HepG2 (cell line): ENCODE measurements around the gene SYNDIG1. TPM values are rescaled to one million over a fixed set of nuclear protein-coding genes. Genes with fewer than 3 reads are reported as not detected.
A peak's percentile ranks its signal among the peaks of the same experiment; 100 is the strongest.

Experiments used
- ATAC-seq: fragments of 200-7000 bp; cut with Tn5 transposase; 3 replicates; pipeline ENCODE4 v1.9.1; 2020; ENCODE audit warnings: mild to moderate bottlenecking, moderate library complexity
- BruUV-seq: library from RNA; stranded (reverse); fragments of 400-500 nt; replicated peaks from 2 replicates; lab custom pipeline; 2021; lab: Mats Ljungman, UMichigan
- CTCF ChIA-PET: fragments of 300-600 bp; formaldehyde crosslinking; extraction: SDS; loops from one replicate; lab custom pipeline; 2021; ENCODE audit warnings: low total read pairs, inconsistent platforms, low intra/inter-chr PET ratio; lab: Yijun Ruan, JAX
- POLR2A ChIA-PET: fragments of 350-600 bp; sonication (Branson Sonifier 250); formaldehyde crosslinking; loops from one replicate; lab custom pipeline; 2020; ENCODE audit warnings: antibody characterized with exemption, inconsistent platforms; lab: Yijun Ruan, JAX
- DNase-seq: peaks from one replicate; pipeline ENCODE4 v3.0.0-alpha.2; 2015; ENCODE audit warnings: low spot score
- FAIRE-seq: peaks from 3 replicates; lab custom pipeline; 2011; peaks lifted over from hg19 to GRCh38; lab: Jason Lieb, UNC
- H2AFZ ChIP-seq: one replicate; pipeline ENCODE4 v1.6.1; 2011; ENCODE audit warnings: low read length, inconsistent platforms
- H3K27ac ChIP-seq: fragments of 300-600 bp; 3 replicates; pipeline ENCODE4 v1.8.0; 2011; ENCODE audit warnings: mixed run types, mild to moderate bottlenecking, mixed read lengths, low read length, inconsistent platforms; ENCODE audit not compliant: insufficient read depth; ENCODE audit errors: extremely low read length
- H3K27me3 ChIP-seq, 2 experiments: fragments of 200-600 bp in 1 of 2; 2 replicates in 1 of 2; 3 replicates in 1 of 2; pipeline versions ENCODE4 v1.6.0 to v1.8.0; 2011; ENCODE audit warnings: low read length in 2 of 2, mild to moderate bottlenecking in 2 of 2, moderate library complexity in 2 of 2, inconsistent platforms in 1 of 2; ENCODE audit not compliant: insufficient read depth in 2 of 2, control insufficient read depth in 1 of 2
- H3K36me3 ChIP-seq, 2 experiments: fragments of 200-600 bp in 1 of 2; replicated peaks in 1 of 2; 2 replicates in 1 of 2; 3 replicates in 1 of 2; pipeline versions ENCODE4 v1.5.1 to v1.8.0; 2011; ENCODE audit warnings: low read length in 2 of 2, inconsistent platforms in 1 of 2; ENCODE audit not compliant: insufficient read depth in 2 of 2, control insufficient read depth in 1 of 2
- H3K4me1 ChIP-seq: 2 replicates; pipeline ENCODE4 v1.5.1; 2012; ENCODE audit warnings: low read length, inconsistent platforms; ENCODE audit not compliant: insufficient read depth
- H3K4me2 ChIP-seq: 2 replicates; pipeline ENCODE4 v1.6.0; 2011; ENCODE audit warnings: low read depth, low read length, inconsistent platforms
- H3K4me3 ChIP-seq, 3 experiments: fragments of 200-600 bp in 1 of 3; sonication (generic), shearing (Covaris generic) in 1 of 3; replicated peaks in 1 of 3; 2 replicates each; pipeline ENCODE4 v1.5.1; 2011 to 2016; ENCODE audit warnings: low read length in 3 of 3, inconsistent platforms in 2 of 3, low read depth in 2 of 3, mild to moderate bottlenecking in 2 of 3, control low read depth in 1 of 3, mixed read lengths in 1 of 3; ENCODE audit not compliant: insufficient read depth in 1 of 3
- H3K79me2 ChIP-seq: one replicate; pipeline ENCODE4 v1.6.1; 2011; ENCODE audit warnings: low read length, inconsistent platforms; ENCODE audit not compliant: insufficient read depth
- H3K9ac ChIP-seq: 2 replicates; pipeline ENCODE4 v1.6.0; 2011; ENCODE audit warnings: mild to moderate bottlenecking, low read depth, low read length, inconsistent platforms; ENCODE audit not compliant: insufficient read depth
- H3K9me3 ChIP-seq: 2 replicates; pipeline ENCODE4 v1.5.1; 2012; ENCODE audit warnings: mild to moderate bottlenecking, low read length
- H4K20me1 ChIP-seq: 2 replicates; pipeline ENCODE4 v1.6.0; 2011; ENCODE audit warnings: inconsistent platforms, mild to moderate bottlenecking, low read length, moderate library complexity; ENCODE audit not compliant: insufficient read depth
- GLI4 ChIP-seq: sonication (generic); formaldehyde crosslinking; IDR thresholded peaks from 2 replicates; pipeline ENCODE4 v1.5.1; 2020; ENCODE audit warnings: missing genetic modification reagents, mild to moderate bottlenecking, moderate library complexity, borderline replicate concordance
- HDAC1 ChIP-seq: sonication (generic); formaldehyde crosslinking; IDR thresholded peaks from 2 replicates; pipeline ENCODE4 v1.5.1; 2020; ENCODE audit warnings: mild to moderate bottlenecking, missing genetic modification reagents
- JUN ChIP-seq: sonication (generic); formaldehyde crosslinking; IDR thresholded peaks from 2 replicates; pipeline ENCODE4 v1.4.0; 2020; ENCODE audit warnings: mild to moderate bottlenecking, missing genetic modification reagents
- MIER3 ChIP-seq: IDR thresholded peaks from 2 replicates; pipeline ENCODE4 v1.6.1; 2016; ENCODE audit warnings: missing compliant biosample characterization, borderline replicate concordance
- NFIC ChIP-seq: IDR thresholded peaks from 2 replicates; pipeline ENCODE4 v1.6.1; 2012; ENCODE audit warnings: mild to moderate bottlenecking, low read length, inconsistent platforms
- NONO ChIP-seq, 2 experiments: fragments of 450-650 bp in 1 of 2; sonication (generic) in 1 of 2; formaldehyde crosslinking in 1 of 2; IDR thresholded peaks in 1 of 2; conservative IDR thresholded peaks in 1 of 2; 2 replicates each; pipeline versions ENCODE4 v1.6.1 to v1.8.0; 2017 to 2022; ENCODE audit warnings: mild to moderate bottlenecking in 1 of 2, missing genetic modification reagents in 1 of 2, moderate library complexity in 1 of 2
- PCBP2 ChIP-seq: fragments of 200-400 bp; formaldehyde crosslinking; optimal IDR thresholded peaks from 2 replicates; pipeline ENCODE3; 2018; ENCODE audit warnings: low read length, low read depth; ENCODE audit not compliant: poor library complexity, severe bottlenecking
- RCOR2 ChIP-seq: IDR thresholded peaks from 2 replicates; pipeline ENCODE4 v1.6.1; 2016; ENCODE audit warnings: missing biosample characterization, missing genetic modification reagents
- RORA ChIP-seq: sonication (generic); formaldehyde crosslinking; IDR thresholded peaks from 2 replicates; pipeline ENCODE4 v1.5.0; 2020; ENCODE audit warnings: mild to moderate bottlenecking, missing genetic modification reagents, moderate library complexity
- SRY ChIP-seq: sonication (generic); formaldehyde crosslinking; IDR thresholded peaks from 2 replicates; pipeline ENCODE4 v1.8.0; 2022; ENCODE audit warnings: mild to moderate bottlenecking, missing genetic modification reagents
- YY1 ChIP-seq: IDR thresholded peaks from 2 replicates; pipeline ENCODE4 v1.6.1; 2011; ENCODE audit warnings: low read length, low read depth, moderate library complexity, mild to moderate bottlenecking; ENCODE audit not compliant: insufficient read depth, insufficient replicate concordance
- ZEB1 ChIP-seq: IDR thresholded peaks from 2 replicates; pipeline ENCODE4 v1.6.1; 2012; ENCODE audit warnings: mild to moderate bottlenecking, low read depth, inconsistent platforms; ENCODE audit not compliant: insufficient replicate concordance
- ZFX ChIP-seq: sonication (generic); formaldehyde crosslinking; IDR thresholded peaks from 2 replicates; pipeline ENCODE4 v1.4.0; 2020; ENCODE audit warnings: mild to moderate bottlenecking, low read depth, missing genetic modification reagents, moderate library complexity
- ZFYVE20 ChIP-seq: sonication (generic); formaldehyde crosslinking; IDR thresholded peaks from 2 replicates; pipeline ENCODE4 v1.8.0; 2023; ENCODE audit warnings: low read depth, mild to moderate bottlenecking, moderate library complexity, missing genetic modification reagents, borderline replicate concordance
- ZNF180 ChIP-seq: sonication (generic); formaldehyde crosslinking; IDR thresholded peaks from 2 replicates; pipeline ENCODE4 v1.4.0; 2020; ENCODE audit warnings: low read depth, missing genetic modification reagents, borderline replicate concordance
- ZNF652 ChIP-seq: IDR thresholded peaks from 2 replicates; pipeline ENCODE4 v1.6.1; 2016; ENCODE audit warnings: low read depth, borderline replicate concordance
- ZNF879 ChIP-seq: sonication (generic); formaldehyde crosslinking; IDR thresholded peaks from 2 replicates; pipeline ENCODE4 v1.8.1; 2023; ENCODE audit warnings: missing genetic modification reagents
- ZSCAN31 ChIP-seq: sonication (generic); formaldehyde crosslinking; IDR thresholded peaks from 2 replicates; pipeline ENCODE4 v1.5.0; 2020; ENCODE audit warnings: low read depth, mild to moderate bottlenecking, missing genetic modification reagents
- WGBS: methylation state at CpG from one replicate; pipeline ENCODE4 v1.1.6; 2017; ENCODE audit warnings: low lambda C conversion rate; 5-methylcytosine and 5-hydroxymethylcytosine counted together
- in situ Hi-C: cut with HindIII; loops from 2 replicates; pipeline ENCODE4 v1.10.0; 2017; ENCODE audit warnings: low pct_unique_long_range_greater_than_20kb; ENCODE audit not compliant: extremely low pct_ligation_motif_present
- intact Hi-C: fragments of 100-400 bp; cut with micrococcal nuclease; formaldehyde crosslinking; loops from one replicate; pipeline ENCODE4 v1.10.0; 2022; ENCODE audit not compliant: unreplicated experiment
- polyA plus RNA-seq, 8 experiments: library from polyadenylated mRNA; depleted of rRNA in 3 of 8; stranded (reverse) in 7 of 8; unstranded in 1 of 8; fragments of >200 nt; fragmentation: Illumina TruSeq in 4 of 8; extraction: Trizol in 4 of 8; gene quantifications; 2 replicates each; pipeline versions ENCODE4 v1.2.1 to v1.2.3, GENCODE V29; 2011 to 2016; ENCODE audit warnings: low read depth in 4 of 8, missing spikeins in 1 of 8, mixed read lengths in 1 of 8; ENCODE audit not compliant: insufficient read depth in 1 of 8
- total RNA-seq, 5 experiments: library from RNA; depleted of rRNA; stranded (reverse); fragments of >200 nt; fragmentation: Illumina TruSeq; extraction: Trizol; gene quantifications; 2 replicates each; pipeline ENCODE4 v1.2.3, GENCODE V29; 2016; ENCODE audit warnings: low read depth in 1 of 5
- TF ChIP-seq, protein P1 (sequence below): sonication (generic); formaldehyde crosslinking; IDR thresholded peaks from 2 replicates; pipeline ENCODE4 v1.4.0; 2020; ENCODE audit warnings: missing genetic modification reagents, mild to moderate bottlenecking, borderline replicate concordance
- TF ChIP-seq, protein P2 (sequence below): IDR thresholded peaks from 2 replicates; pipeline ENCODE4 v1.6.1; 2018; ENCODE audit warnings: missing genetic modification reagents

The SYNDIG1 gene
- total and polyA plus RNA-seq, 2 of the 13 experiments (the other 11 are each of a cell fraction or from before 2014, with no cell fraction given) = not detected

DNA sequence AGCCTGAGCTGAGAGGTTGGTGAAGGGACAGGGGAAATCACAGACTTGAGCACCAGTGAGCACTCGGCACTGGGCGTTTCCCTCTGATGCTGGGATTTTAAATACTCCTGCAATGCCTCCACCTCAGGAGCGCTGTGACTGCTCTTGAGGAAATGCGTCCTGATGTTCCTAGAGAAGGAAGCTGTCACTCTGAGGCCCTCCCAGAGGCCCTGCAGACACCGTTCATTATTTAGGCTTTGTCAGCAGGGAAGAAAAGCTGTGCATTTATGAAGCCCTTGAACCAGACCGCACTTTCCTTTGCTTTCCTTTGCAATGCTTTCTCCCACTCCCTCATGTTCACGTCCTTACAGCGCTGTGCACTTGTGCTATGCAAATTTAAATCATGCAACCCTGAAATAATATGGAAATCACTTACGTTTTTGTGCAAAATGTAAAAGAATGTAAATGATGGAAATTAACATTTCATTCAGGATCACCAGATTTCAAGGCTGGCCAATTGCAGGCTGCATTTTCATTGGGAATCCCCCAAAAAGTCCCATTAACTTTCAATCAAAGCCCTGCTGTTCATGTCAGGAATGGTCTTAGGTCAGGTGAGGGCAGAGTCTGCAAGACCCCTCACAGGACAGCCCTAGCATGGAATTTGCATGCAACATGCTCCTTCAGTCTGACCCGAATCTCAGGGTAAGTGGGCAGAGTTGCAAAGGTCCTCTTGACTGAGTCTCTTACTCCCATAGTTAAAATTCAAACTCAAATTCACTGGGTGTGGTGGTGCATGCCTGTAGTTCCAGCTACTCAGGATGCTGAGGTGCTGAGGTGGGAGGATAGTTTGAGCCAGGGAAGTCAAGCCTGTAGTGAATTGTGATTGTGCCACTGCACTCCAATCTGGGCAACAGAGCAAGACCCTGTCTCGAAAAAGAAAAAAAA, 45.8 kb upstream of the SYNDIG1 start:
- 3% methylated on average over 11 of the region's 11 CpGs for WGBS
- Histone ChIP-seq H3K9ac (no peak overlapping the region), H3K79me2 (no peaks in the 10 kb centered on the region), H3K9me3 (no peaks in the 10 kb centered on the region), H3K4me1 (no peaks in the 10 kb centered on the region), H3K4me3 (no peak overlapping the region), H3K36me3 (no peaks in the 10 kb centered on the region), H4K20me1 (no peaks in the 10 kb centered on the region), H3K27me3 (peaks cover 2 to 13% of the 10 kb centered on the region in 2 experiments; a peak in 2 of 5 replicates), H2AFZ (no peak overlapping the region), H3K4me2 (no peak overlapping the region), H3K27ac (no peak overlapping the region)
- BruUV-seq = no TSS peak
- FAIRE-seq (peak; percentile 18), DNase-seq (no peak), ATAC-seq (no peak)
- no peak for TF ChIP-seq ZFX
- TF ChIP-seq, protein P1, sequence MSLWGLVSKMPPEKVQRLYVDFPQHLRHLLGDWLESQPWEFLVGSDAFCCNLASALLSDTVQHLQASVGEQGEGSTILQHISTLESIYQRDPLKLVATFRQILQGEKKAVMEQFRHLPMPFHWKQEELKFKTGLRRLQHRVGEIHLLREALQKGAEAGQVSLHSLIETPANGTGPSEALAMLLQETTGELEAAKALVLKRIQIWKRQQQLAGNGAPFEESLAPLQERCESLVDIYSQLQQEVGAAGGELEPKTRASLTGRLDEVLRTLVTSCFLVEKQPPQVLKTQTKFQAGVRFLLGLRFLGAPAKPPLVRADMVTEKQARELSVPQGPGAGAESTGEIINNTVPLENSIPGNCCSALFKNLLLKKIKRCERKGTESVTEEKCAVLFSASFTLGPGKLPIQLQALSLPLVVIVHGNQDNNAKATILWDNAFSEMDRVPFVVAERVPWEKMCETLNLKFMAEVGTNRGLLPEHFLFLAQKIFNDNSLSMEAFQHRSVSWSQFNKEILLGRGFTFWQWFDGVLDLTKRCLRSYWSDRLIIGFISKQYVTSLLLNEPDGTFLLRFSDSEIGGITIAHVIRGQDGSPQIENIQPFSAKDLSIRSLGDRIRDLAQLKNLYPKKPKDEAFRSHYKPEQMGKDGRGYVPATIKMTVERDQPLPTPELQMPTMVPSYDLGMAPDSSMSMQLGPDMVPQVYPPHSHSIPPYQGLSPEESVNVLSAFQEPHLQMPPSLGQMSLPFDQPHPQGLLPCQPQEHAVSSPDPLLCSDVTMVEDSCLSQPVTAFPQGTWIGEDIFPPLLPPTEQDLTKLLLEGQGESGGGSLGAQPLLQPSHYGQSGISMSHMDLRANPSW (CRISPR knock-in tag) = no peak
- TF ChIP-seq SRY (CRISPR knock-in tag) = no peak
- TF ChIP-seq ZSCAN31 = no peak
- no peak for TF ChIP-seq ZNF652 (CRISPR knock-in tag)
- TF ChIP-seq NFIC = no peak
- no peak for TF ChIP-seq RORA (CRISPR knock-in tag)
- TF ChIP-seq HDAC1 (CRISPR knock-in tag) = no peak
- no peak for TF ChIP-seq GLI4 (CRISPR knock-in tag)
- no peak for TF ChIP-seq PCBP2
- TF ChIP-seq NONO (IDR thresholded peaks at IDR 0.05) = no peak
- no peak for TF ChIP-seq NONO (CRISPR knock-in tag; conservative IDR thresholded peaks at IDR 0.05)
- TF ChIP-seq ZNF879 (CRISPR knock-in tag) = no peak
- no peak for TF ChIP-seq RCOR2 (CRISPR knock-in tag)
- TF ChIP-seq, protein P2, sequence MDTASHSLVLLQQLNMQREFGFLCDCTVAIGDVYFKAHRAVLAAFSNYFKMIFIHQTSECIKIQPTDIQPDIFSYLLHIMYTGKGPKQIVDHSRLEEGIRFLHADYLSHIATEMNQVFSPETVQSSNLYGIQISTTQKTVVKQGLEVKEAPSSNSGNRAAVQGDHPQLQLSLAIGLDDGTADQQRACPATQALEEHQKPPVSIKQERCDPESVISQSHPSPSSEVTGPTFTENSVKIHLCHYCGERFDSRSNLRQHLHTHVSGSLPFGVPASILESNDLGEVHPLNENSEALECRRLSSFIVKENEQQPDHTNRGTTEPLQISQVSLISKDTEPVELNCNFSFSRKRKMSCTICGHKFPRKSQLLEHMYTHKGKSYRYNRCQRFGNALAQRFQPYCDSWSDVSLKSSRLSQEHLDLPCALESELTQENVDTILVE (CRISPR knock-in tag) = no peak
- TF ChIP-seq ZEB1 = no peak
- no peak for TF ChIP-seq ZNF180 (CRISPR knock-in tag)
- no peak for TF ChIP-seq YY1
- no peak for TF ChIP-seq ZFYVE20 (CRISPR knock-in tag)
- no peak for TF ChIP-seq MIER3
- no peak for TF ChIP-seq JUN
- CTCF ChIA-PET = no interaction called here
- intact Hi-C loops = no loop called here
- POLR2A ChIA-PET = no interaction called here
- in situ Hi-C loops = no loop called here
